ENCODE measurements around the gene ZMIZ1. TPM values are rescaled to one million over a fixed set of nuclear protein-coding genes. Genes with fewer than 3 reads are reported as not detected.

Gene ZMIZ1
- polyA plus RNA-seq, 1 donor from 2014 or later = 4.6 TPM

DNA sequence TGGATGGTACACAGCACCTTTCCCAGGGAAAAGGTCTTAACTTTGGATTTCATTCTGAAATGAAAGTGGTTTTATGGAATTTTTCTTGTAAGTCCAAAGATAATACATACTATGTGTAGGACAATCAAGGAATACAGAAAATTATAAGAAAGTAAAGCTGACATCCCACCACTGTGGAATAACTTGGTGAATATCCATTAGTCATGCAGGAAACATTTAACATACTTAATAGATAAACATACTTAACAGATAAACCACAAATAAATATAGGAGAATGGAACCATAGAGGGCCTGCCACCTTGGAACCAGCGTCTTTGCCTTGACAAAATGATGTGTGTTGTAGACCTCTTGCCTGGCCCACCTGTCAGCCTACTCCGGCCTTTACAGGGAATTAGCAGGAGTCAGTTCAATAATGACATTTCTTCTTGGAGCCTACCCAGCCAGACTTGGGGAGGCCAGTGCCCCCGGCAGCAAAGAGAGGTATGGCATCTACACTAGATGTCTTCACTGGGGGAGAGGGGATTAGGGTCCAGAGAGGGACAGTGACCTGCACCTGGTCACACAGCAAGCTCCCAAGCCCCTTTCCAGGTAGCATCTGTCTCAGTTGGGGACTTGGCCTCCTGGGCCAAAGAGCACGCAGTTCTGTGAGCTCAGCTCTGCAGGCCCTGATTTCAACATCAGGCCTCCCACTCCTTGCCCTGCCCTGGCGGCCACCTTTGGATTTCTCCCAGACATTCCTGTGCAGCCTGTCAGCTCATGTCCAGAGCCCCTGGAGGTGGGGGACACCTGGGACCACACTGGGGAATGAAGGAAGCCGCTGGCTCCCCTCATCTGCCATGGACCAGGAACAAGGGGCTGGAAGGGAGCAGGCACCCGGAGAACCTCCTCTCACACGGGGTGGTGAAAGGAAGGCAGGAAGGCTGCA lies 165.9 kb downstream of the ZMIZ1 start:
- no peak overlapping the region for H3K4me3 Mint-ChIP-seq
- H3K36me3 Mint-ChIP-seq = no peaks in the 10 kb centered on the region
- H3K4me1 Mint-ChIP-seq = peaks cover 0 to 10% (median 9%) of the 10 kb centered on the region in 3 donors
- H3K27me3 Mint-ChIP-seq = peaks cover 5% of the 10 kb centered on the region
- H3K27ac Mint-ChIP-seq = no peak overlapping the region
- no peaks in the 10 kb centered on the region for H3K9me3 Mint-ChIP-seq

DNA sequence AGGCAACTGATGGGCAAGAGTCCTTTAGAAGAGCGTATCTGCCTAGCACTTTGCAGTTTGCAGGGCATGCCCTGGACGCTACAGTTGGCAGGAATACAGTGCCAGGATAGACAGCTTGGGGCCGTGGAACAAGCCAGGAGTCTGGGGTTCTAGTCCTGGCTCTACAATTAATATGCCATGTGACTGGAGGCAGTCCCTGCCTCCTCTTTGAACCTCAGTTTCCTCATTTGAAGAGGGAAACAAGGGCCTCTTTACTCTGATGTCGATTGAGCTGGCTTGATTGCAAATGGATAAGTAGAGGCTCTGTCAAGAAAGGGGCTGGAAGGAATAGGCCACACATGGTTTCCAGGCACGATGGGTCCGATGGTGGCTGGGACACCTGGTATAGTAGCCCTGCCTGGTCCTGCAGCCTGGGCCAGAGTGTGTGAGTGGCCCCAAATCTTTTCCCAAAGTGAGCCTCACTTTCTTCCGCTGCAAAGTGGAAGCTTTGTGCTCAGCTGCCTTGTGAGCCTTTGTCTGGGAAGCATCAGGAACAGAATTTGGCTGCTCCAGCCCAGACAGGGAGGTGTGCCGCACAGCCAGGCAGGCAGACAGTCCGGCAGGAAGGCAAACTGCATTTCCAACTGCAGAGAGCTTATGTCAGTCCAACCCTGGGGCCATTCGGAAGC lies 167.1 kb downstream of the ZMIZ1 start:
- no peak overlapping the region for H3K27ac Mint-ChIP-seq

DNA sequence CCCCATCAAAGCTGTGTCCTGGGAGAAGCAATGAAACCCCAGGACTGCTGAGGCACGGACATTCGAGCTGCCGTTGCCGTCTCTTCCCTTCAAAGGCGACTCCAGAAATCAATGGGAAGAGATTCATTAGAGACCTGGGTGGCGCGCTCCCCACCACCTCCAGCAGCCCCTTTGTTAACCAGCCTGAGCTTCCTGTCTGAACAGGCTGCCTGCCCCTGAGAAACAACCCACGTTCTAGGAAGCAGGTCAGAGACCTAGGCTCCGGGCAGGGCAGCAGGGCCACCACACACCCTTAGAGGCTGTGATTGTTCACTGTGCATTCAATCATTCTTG lies 167.6 kb downstream of the ZMIZ1 start:
- Mint-ChIP-seq H3K4me3 (no peak overlapping the region), H3K27ac (no peak overlapping the region), H3K36me3 (no peaks in the 10 kb centered on the region), H3K4me1 (peaks cover 0 to 9% (median 1%) of the 10 kb centered on the region in 3 donors), H3K27me3 (peaks cover 6% of the 10 kb centered on the region), H3K9me3 (no peaks in the 10 kb centered on the region)

More for the DNA sequence above, 167.1 kb downstream of the ZMIZ1 start:
- Mint-ChIP-seq H3K4me3 (peak overlapping the region in 1 of 4 donors; percentile 40), H3K36me3 (no peaks in the 10 kb centered on the region), H3K27me3 (peaks cover 6% of the 10 kb centered on the region), H3K9me3 (no peaks in the 10 kb centered on the region), H3K4me1 (peaks cover 0 to 4% (median 1%) of the 10 kb centered on the region in 3 donors)

DNA sequence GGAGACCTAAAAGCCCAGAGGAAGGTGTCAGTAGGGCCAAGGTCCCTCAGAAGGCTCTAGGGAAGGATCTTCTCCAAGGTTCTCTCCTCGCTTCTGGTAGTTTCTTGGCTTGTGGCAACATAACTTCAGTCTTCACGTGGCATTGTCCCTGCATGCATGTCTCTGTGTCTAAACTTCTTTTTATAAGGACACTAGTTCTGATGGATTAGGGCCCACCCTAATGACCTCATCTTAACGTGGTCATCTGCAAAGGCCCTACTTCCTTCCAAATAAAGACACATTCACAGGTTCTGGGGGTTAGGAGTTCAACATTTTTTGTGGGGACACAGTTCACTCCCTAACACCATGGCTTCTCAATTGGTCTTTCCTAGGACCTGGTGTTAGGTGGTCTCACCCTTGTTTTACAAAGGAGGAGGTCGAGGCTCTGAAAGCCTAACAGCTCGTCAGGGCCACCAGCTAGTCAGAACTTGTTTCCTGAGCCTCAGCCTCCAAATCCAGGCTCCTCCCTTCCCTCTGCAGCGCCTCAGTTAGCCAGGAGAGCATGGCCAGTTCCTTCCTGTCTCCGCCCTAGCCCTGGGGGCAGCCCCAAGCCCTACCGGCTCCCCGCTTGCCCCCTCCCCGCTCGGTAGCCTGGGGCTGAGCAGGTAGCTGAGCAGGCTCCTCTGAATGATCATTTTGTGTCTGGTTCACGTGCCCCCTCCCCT lies 168.8 kb downstream of the ZMIZ1 start:
- H3K27me3 Mint-ChIP-seq = peaks cover 6% of the 10 kb centered on the region
- peaks cover 0 to 13% (median 8%) of the 10 kb centered on the region in 3 donors for H3K4me1 Mint-ChIP-seq
- no peaks in the 10 kb centered on the region for H3K9me3 Mint-ChIP-seq
- H3K27ac Mint-ChIP-seq = peak overlapping the region in 1 of 3 donors; percentile 63
- peak overlapping the region in 1 of 4 donors; percentile 77 for H3K4me3 Mint-ChIP-seq
- H3K36me3 Mint-ChIP-seq = no peaks in the 10 kb centered on the region

DNA sequence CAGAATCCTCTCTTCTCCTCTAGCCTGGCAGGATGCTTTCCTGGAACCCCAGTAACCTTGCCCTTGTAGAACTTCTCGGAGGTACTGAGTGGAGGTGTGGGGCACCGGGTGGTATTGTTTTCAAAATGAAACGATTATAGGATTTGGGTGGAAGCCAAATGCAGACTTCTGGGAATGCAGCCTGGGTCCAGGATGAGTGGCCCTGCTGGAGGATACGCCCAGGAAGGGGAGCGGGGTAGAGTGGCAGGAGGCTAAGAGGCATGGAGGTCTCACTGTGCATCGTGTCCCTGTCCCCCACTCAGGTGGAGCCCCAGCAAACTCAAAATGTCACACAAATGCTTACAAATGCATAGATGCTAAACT lies 169.4 kb downstream of the ZMIZ1 start:
- Mint-ChIP-seq H3K27me3 (peaks cover 6% of the 10 kb centered on the region), H3K4me3 (peak overlapping the region in 1 of 4 donors; percentile 48), H3K27ac (peak overlapping the region in 1 of 3 donors; percentile 66), H3K4me1 (peaks cover 0 to 13% (median 8%) of the 10 kb centered on the region in 3 donors), H3K9me3 (no peaks in the 10 kb centered on the region), H3K36me3 (no peaks in the 10 kb centered on the region)

DNA sequence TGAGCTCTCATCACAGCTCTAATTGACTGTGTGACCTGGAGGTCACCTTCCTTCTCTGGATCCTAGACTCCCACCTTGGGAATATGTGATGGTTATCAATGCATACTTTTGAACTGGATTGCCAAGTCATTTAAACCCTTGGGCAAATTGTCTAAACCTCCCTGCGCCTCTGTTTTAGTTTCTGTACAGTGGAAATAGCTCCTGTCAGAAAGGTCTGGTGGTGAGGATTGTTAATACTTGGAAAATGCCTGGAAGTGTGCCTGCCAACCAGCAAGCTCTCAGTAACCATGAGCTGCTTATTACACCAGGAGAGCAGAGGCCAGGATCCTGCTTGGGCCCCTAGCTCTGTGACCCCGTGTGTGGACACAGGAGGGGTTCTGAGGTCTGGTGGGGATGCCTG lies 169.8 kb downstream of the ZMIZ1 start:
- H3K9me3 Mint-ChIP-seq = no peaks in the 10 kb centered on the region
- peaks cover 0 to 13% (median 8%) of the 10 kb centered on the region in 3 donors for H3K4me1 Mint-ChIP-seq
- peak overlapping the region in 1 of 4 donors; percentile 48 for H3K4me3 Mint-ChIP-seq
- H3K36me3 Mint-ChIP-seq = no peaks in the 10 kb centered on the region
- peak overlapping the region in 1 of 3 donors; percentile 66 for H3K27ac Mint-ChIP-seq
- H3K27me3 Mint-ChIP-seq = peaks cover 6% of the 10 kb centered on the region

DNA sequence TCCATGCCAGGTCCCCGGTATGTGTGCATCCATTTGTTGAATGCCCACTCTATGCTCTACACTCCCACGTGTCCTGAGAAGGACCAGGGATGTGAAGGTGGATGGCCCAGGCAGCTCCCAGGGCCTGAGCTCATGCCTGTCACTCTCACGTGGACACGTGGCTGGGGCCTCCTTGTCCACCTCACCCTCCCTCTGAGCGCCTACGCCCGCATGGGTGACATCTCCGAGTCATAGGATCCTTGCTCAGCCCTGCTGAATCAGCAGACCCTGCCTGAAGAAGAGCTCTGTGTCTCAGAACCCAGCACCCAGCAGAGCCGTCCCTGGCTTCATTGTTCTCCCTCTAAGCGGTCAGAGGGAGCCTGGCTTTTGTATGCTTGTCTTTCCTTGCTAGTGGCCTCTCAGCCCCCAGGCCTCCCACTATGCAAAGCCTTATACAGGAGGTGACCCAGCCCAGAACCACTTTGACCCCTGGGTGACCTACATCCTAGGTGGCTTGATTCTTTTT lies 170.6 kb downstream of the ZMIZ1 start:
- H3K4me3 Mint-ChIP-seq = peak overlapping the region in 1 of 4 donors; percentile 48
- H3K4me1 Mint-ChIP-seq = peaks cover 6 to 18% (median 14%) of the 10 kb centered on the region in 3 donors
- H3K9me3 Mint-ChIP-seq = no peaks in the 10 kb centered on the region
- peaks cover 6% of the 10 kb centered on the region for H3K27me3 Mint-ChIP-seq
- no peaks in the 10 kb centered on the region for H3K36me3 Mint-ChIP-seq
- no peak overlapping the region for H3K27ac Mint-ChIP-seq

DNA sequence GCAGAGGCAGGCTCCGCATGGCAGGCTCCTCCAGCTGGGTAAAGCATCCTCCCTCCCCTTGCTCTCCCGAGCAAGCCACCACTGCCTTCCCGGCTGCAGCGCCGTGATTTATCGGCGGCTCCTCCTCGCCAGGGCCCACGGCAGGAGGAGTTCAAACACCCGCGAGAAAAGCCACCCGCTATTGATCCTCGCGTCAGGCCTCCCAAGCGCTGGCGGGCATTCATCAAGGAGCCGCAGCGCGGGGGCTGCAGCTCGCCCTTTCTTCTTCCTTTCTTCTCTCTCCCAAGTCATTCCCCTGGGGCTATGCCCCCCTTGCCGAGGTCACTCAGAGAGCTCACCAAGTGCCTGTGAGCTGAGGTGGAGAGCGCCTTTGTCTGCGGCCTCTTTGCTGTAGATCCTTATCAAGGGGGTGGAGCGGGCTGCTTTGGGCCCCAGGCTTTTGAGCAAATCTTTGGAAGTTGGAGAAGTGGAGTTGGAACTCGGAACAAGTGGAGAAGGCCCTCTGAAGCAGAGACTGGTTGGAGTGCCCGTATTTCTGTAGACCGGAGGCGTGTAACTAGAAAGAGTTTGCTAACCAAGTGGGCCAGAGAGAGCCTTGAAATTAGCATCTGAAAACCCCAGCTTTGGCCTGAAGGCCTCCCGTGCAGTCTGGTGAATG lies 171.3 kb downstream of the ZMIZ1 start:
- Mint-ChIP-seq H3K27me3 (peaks cover 8% of the 10 kb centered on the region), H3K4me3 (peak overlapping the region in 2 of 4 donors; percentile 30 to 78), H3K9me3 (no peaks in the 10 kb centered on the region), H3K27ac (peak overlapping the region in 2 of 3 donors; percentile 76 to 95), H3K36me3 (no peaks in the 10 kb centered on the region), H3K4me1 (peaks cover 13 to 25% (median 21%) of the 10 kb centered on the region in 3 donors)

DNA sequence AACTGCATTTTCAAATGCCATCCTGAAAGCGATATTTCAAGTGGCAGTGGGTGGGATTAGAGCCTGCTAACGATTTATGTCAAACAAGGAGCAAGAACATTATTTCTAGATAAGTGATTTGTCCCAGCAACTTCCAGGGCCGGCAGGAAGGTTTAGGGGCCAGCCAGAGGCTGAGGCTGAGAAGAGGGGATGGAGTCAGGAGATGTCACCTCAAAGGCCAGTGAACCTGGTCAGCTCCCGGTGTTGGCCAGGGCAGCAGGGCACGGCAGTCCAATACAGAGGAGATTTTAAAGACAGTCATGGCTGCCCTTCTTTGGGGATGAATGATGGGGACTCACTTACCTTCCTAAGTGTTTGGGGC lies 172.8 kb downstream of the ZMIZ1 start:
- H3K27ac Mint-ChIP-seq = peak overlapping the region; percentile 65 to 95 (median 86)
- H3K4me3 Mint-ChIP-seq = peak overlapping the region; percentile 78 to 93 (median 82)
- H3K4me1 Mint-ChIP-seq = peaks cover 25 to 40% (median 34%) of the 10 kb centered on the region in 3 donors
- H3K36me3 Mint-ChIP-seq = no peaks in the 10 kb centered on the region
- H3K9me3 Mint-ChIP-seq = no peaks in the 10 kb centered on the region
- peaks cover 7% of the 10 kb centered on the region for H3K27me3 Mint-ChIP-seq

DNA sequence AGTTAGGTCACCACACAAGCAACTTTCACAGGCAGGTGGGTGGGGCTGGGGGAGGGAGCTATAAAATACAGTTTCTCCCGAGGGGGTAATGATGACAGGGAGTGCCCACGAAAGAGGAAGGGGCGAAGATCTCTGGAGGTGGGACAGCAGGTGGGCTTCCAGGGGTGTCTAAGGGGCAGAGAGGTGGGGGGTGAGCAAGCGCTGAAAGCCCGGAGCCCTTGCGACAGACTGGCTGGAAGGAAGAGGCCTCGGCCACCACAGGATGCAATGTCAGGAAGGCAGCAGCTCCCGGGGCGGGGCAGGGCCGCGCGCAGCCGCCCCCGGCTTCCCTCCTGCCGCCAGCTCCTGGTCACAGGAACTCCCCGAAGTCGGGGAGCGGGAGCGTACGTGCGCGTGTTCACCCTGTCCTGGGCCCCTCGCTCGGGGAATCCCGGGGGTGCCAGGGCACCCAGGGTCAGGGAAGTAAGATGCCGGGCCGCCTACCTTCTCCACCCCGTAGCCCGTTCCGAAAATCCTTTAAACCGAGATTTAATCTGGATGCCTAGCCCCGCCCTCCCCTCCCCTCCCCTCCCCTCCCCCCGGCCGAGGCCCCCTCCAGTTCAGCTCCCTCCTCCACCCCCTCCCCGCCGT lies 173.3 kb downstream of the ZMIZ1 start:
- Mint-ChIP-seq H3K9me3 (no peaks in the 10 kb centered on the region), H3K4me1 (peaks cover 25 to 45% (median 34%) of the 10 kb centered on the region in 3 donors), H3K27me3 (peaks cover 3% of the 10 kb centered on the region)

DNA sequence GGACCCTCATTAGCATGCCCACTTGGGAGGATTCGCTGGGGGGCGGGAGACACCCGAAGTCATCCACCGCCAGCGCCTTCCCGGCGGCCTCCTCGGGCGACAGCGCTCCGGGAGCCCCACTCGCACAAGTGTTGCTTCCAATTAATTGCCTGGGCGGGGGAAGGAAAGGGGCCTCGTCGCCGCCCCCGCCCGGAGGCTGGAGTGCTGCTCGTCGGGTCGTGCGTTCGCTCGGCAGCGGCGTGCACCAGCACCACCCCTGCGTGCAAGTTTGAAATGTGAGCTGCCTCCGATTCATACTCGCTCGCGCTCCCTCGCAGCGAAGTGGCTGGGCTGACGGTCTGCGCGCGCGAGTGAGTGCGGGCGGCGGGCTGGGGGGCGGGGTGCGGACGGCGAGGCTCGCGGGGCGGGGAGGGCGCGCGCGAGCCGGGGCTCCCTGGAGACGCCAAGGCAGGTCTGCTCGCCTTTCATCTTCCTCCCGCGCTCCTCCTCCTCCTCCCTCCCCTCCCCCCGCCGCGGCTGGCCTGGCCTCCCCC lies 173.9 kb downstream of the ZMIZ1 start:
- Mint-ChIP-seq H3K27ac (peak overlapping the region in 2 of 3 donors; percentile 67 to 95), H3K36me3 (no peaks in the 10 kb centered on the region), H3K4me1 (peaks cover 28 to 47% (median 38%) of the 10 kb centered on the region in 3 donors), H3K27me3 (peaks cover 3% of the 10 kb centered on the region), H3K4me3 (peak overlapping the region; percentile 73 to 90 (median 84)), H3K9me3 (no peaks in the 10 kb centered on the region)

More for the DNA sequence above, 173.3 kb downstream of the ZMIZ1 start:
- Mint-ChIP-seq H3K36me3 (no peaks in the 10 kb centered on the region), H3K4me3 (peak overlapping the region; percentile 78 to 93 (median 82)), H3K27ac (peak overlapping the region; percentile 65 to 95 (median 86))

DNA sequence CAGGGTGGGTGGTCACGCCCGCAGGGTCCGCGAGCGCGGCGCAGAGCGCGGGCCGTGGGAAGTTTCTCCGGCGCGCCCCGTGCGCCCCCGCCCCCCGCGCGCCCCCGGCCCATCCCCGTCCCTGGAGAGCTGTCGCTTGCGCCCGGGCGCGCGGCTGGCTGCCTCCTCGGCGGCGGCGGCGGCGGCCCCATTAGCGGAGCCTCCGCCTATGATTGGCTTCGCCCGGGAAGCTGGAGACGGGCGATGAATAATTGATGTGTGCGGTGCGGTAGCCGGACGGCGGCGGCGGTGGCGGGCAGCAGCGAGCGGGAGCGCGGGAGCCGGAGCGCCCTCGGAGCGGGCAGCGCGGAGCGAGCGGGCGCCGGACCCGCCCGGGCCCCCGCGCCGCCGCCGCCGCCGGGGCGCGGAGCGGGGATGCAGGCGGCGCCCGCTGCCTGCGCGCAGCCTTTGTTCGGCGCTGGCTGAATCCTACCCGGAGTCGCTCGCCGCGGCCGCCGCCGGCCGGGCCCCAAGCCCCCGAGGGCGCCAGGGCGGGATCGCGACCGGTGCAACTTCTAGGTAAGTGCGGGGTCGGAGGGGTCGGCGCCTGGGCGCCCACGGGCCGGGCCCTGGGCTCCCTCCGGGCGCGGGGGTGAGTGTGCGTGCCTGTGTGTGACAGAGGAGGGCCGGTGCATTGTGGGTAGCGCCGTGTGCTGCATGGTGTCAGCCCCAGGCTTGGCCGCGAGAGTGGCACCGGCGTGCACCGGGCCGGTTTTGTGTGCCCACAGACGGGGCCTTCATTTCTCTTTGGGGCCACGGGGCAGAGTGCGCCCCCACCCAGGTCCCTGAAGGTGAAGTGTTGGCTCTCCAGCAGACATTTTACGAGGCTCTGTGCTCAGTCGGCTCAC lies 174.7 kb downstream of the ZMIZ1 start:
- no peaks in the 10 kb centered on the region for H3K9me3 Mint-ChIP-seq
- peaks cover 36 to 55% (median 45%) of the 10 kb centered on the region in 3 donors for H3K4me1 Mint-ChIP-seq
- H3K27ac Mint-ChIP-seq = peak overlapping the region; percentile 95 to 97 (median 96)
- peaks cover 3% of the 10 kb centered on the region for H3K27me3 Mint-ChIP-seq
- H3K36me3 Mint-ChIP-seq = no peaks in the 10 kb centered on the region
- peak overlapping the region; percentile 84 to 95 (median 92) for H3K4me3 Mint-ChIP-seq

DNA sequence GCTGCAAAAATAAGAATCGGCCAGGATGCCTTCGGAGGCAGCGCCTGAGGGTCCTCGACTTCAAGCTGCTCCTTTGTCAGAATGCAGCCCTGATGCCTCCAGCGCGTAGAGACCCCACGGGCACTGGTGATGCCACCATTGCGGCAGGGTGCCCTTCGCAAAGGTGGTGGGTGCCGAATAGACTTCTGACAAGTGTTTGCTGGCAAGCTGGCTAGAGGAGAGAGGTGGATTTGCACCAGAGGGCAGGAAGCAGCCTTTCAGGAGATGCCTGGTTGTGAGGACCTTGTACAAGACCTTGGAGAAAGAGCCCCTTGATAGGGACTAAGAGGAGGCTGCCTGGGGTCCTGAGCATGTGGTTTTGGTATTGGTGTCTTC lies 175.3 kb downstream of the ZMIZ1 start:
- peaks cover 41 to 61% (median 46%) of the 10 kb centered on the region in 3 donors for H3K4me1 Mint-ChIP-seq
- H3K27me3 Mint-ChIP-seq = peaks cover 3% of the 10 kb centered on the region
- peak overlapping the region; percentile 95 to 97 (median 96) for H3K27ac Mint-ChIP-seq

More for the DNA sequence above, 175.3 kb downstream of the ZMIZ1 start:
- H3K36me3 Mint-ChIP-seq = no peaks in the 10 kb centered on the region
- peak overlapping the region; percentile 84 to 95 (median 92) for H3K4me3 Mint-ChIP-seq
- no peaks in the 10 kb centered on the region for H3K9me3 Mint-ChIP-seq

All from IgD-negative memory B cell (primary cell).